ENCODE measurements around the gene GCNT1.
"Not testable (repeated sequence)": the region's sequence is repeated elsewhere in the genome, so short reads cannot be mapped to it uniquely, and the experiment has no call there.

Gene GCNT1

GRCh38 chr9:76479337-76479736 is 20.4 kb downstream of the GCNT1 start:
- FAIRE-seq; DNase-seq (ENCODE audit: insufficient read length, low spot score): not testable (repeated sequence)

- FAIRE-seq: no peak
- DNase-seq (ENCODE audit: insufficient read length, low spot score): no peak
These were observed 27.2 kb downstream of the GCNT1 start for GRCh38 chr9:76486151-76486550.

GRCh38 chr9:76490249-76490990 is 31.4 kb downstream of the GCNT1 start:
- DNase-seq (ENCODE audit: insufficient read length, low spot score): no peak
- no peak for FAIRE-seq

- not testable (repeated sequence) for DNase-seq (ENCODE audit: insufficient read length, low spot score); FAIRE-seq
These were observed 32.1 kb downstream of the GCNT1 start for GRCh38 chr9:76491056-76491455.

DNA sequence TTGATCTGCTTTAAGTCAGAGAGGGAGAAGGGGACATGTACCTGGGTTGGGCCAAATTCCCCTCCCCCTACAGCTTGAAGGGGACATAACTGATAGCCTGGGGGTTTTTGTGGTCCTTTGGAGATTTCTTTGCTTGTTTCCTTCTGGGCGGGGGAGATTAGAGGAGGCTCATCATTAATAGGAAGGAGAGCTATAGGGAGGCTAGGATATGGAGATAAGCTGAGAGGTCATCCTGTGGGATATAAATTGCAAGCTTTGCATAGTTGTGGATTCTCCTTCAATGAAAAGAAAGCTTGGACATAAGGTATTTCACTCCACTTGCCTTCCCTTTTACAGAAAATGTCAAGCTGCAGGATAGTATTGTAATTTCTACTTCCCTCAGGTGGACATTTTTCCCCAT is 34.5 kb downstream of the GCNT1 start:
- not testable (repeated sequence) for FAIRE-seq

DNA sequence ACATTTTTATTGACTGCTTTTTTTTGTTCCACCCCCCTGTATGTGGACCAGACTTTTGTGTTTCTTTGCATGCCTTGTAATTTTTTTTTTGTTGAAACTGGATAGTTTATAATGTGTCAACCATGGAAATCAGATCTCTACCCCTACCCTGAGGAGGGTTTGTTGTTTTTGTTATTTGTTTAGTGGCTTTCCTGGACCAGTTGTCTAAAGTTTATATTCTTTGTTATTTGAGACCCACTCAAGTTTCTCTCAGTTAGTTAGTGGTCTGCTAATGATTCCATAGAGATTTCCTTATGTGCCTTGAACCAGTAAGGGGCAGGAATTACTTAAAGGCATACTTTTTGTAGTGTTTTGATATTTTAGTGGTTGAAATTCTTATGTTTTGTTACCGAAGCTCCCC is 41.1 kb downstream of the GCNT1 start:
- FAIRE-seq: no peak

More for the DNA sequence above, 34.5 kb downstream of the GCNT1 start:
- DNase-seq (ENCODE audit: insufficient read length, low spot score): not testable (repeated sequence)

DNA sequence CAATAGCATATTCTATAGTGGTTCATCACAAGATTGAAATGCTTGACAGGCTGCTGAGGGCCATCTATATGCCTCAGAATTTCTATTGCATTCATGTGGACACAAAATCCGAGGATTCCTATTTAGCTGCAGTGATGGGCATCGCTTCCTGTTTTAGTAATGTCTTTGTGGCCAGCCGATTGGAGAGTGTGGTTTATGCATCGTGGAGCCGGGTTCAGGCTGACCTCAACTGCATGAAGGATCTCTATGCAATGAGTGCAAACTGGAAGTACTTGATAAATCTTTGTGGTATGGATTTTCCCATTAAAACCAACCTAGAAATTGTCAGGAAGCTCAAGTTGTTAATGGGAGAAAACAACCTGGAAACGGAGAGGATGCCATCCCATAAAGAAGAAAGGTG is 43.8 kb downstream of the GCNT1 start:
- FAIRE-seq: no peak
- no peak for DNase-seq (ENCODE audit: insufficient read length, low spot score)

More for the DNA sequence above, 41.1 kb downstream of the GCNT1 start:
- DNase-seq (ENCODE audit: insufficient read length, low spot score): no peak

DNA sequence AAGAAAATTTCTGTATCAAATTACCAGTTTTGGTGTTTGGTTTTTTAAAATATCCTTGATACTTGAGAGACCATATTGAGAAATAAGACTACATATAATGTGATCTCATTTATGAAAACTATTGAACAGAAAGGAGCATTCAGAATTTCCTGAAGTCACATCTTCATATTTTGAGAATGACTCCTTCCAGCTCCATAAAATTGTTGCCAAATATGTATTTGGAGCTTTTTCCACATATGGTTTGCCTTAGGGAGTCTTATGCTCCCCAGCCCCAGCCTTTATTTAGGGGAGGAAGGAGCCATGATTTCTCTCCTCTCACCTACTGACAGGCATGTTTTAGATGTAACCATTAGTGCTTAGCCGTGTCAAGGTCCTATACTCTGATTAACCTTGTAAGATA is 51.1 kb downstream of the GCNT1 start:
- no peak for DNase-seq (ENCODE audit: insufficient read length, low spot score)
- no peak for FAIRE-seq

- DNase-seq (ENCODE audit: insufficient read length, low spot score) (no peak), FAIRE-seq (no peak)
These were observed 51.5 kb downstream of the GCNT1 start for GRCh38 chr9:76510446-76510845.

GRCh38 chr9:76512826-76513225 is 53.8 kb downstream of the GCNT1 start:
- FAIRE-seq: no peak
- DNase-seq (ENCODE audit: insufficient read length, low spot score): no peak

- DNase-seq (ENCODE audit: insufficient read length, low spot score): no peak
- no peak for FAIRE-seq
These were observed 57.4 kb downstream of the GCNT1 start for GRCh38 chr9:76516350-76516749.

DNA sequence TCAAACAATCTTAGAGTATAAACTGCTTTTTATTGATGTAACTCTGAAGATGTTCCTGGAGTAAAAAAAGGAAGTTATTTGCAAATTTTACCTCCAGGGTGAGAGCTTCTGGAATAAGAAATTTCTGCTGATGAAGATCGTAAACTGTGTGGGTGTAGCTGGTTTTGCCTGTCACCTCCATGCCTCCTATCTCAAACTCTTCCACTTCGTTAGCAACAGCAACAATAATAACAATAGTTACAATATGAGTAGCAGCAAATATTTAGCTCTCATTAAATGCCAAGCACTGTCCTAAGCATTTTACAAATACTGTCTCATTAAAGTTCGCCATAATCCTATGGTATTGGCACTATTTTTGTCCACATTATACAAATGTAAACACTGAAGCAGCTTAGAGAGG is 57.9 kb downstream of the GCNT1 start:
- FAIRE-seq (no peak), DNase-seq (ENCODE audit: insufficient read length, low spot score) (no peak)

- FAIRE-seq: peak; percentile 31
These were observed 60.3 kb downstream of the GCNT1 start for GRCh38 chr9:76519075-76519835.

GRCh38 chr9:76521244-76521681 is 62.3 kb downstream of the GCNT1 start:
- DNase-seq (ENCODE audit: insufficient read length, low spot score) (no peak), FAIRE-seq (no peak)

More at GRCh38 chr9:76519075-76519835, 60.3 kb downstream of the GCNT1 start:
- peak; percentile 37 for DNase-seq (ENCODE audit: insufficient read length, low spot score)

GRCh38 chr9:76521906-76522305 is 62.9 kb downstream of the GCNT1 start:
- peak; percentile 33 for FAIRE-seq
- no peak for DNase-seq (ENCODE audit: insufficient read length, low spot score)

DNA sequence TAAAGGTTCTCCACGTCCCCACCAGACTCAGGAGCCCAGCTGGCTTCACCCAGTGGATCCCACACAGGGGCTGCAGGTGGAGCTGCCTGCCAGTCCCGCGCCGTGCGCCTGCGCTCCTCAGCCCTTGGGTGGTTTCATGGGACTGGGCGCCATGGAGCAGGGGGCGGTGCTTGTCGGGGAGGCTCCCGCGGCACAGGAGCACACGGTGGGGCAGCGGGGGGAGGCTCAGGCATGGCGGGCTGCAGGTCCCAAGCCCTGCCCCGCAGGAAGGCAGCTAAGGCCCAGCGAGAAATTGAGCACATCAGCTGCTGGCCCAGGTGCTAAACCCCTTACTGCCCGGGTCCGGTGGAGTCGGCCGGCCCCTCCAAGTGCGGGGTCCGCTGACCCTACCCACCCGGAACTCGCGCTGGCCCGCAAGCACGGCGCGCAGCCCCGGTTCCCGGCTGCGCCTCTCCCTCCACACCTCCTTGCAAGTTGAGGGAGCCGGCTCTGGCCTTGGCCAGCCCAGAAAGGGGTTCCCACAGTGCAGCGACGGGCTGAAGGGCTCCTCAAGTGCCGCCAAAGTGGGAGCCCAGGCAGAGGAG is 64.7 kb downstream of the GCNT1 start:
- not testable (repeated sequence) for DNase-seq (ENCODE audit: insufficient read length, low spot score); FAIRE-seq

- FAIRE-seq (no peak), DNase-seq (ENCODE audit: insufficient read length, low spot score) (no peak)
These were observed 66.2 kb downstream of the GCNT1 start for GRCh38 chr9:76525196-76525595.

GRCh38 chr9:76526026-76526425 is 67.0 kb downstream of the GCNT1 start:
- no peak for FAIRE-seq

GRCh38 chr9:76528056-76528455 is 69.1 kb downstream of the GCNT1 start:
- FAIRE-seq: no peak
- DNase-seq (ENCODE audit: insufficient read length, low spot score): no peak

More at GRCh38 chr9:76526026-76526425, 67.0 kb downstream of the GCNT1 start:
- no peak for DNase-seq (ENCODE audit: insufficient read length, low spot score)

DNA sequence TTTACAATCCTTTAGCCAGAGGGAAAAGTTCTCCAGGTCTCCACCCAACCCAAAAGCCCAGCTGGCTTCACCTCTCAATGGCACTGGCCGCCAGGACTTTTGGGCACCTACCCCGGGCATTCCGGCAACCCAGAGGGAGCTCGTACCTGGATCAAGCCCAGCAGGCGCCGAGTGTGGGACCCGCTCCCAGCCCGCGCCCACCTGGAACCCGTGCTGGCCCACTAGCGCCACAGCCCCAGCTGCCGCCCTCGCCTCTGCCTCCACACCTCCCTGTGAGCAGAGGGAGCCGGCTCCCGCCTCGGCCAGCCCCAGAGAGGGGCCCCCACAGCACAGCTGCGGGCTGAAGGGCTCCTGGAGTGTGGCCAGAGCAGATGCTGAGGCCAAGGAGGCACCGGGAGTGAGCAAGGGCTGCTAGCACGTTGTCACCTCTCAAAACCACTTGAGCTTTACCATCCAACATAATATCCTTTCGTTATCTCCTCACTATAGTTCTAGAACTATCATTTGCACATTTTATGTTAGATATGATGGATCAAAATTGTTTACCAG is 69.7 kb downstream of the GCNT1 start:
- DNase-seq (ENCODE audit: insufficient read length, low spot score) (no peak), FAIRE-seq (no peak)

- DNase-seq (ENCODE audit: insufficient read length, low spot score): no peak
These were observed 70.7 kb downstream of the GCNT1 start for GRCh38 chr9:76529653-76530052.

More at GRCh38 chr9:76529653-76530052, 70.7 kb downstream of the GCNT1 start:
- FAIRE-seq: no peak

Data from HTR-8/SVneo (cell line).